Measurements from ENCODE around the gene COQ4.
"Not testable (repeated sequence)": the region's sequence is repeated elsewhere in the genome, so short reads cannot be mapped to it uniquely, and the experiment has no call there.

Gene COQ4

GRCh38 chr9:128322404-128323211, at the start of gene COQ4, which contains the start of gene TRUB2:
COQ4 (plus strand) TSS chr9:128322839; CDS start chr9:128322859, 20 bp downstream.
TRUB2 (minus strand) TSS chr9:128322447; CDS start chr9:128322408, 39 bp downstream.
- TF ChIP-seq CTCF (IDR thresholded peaks at IDR 0.05) = no peak
- H3K27me3 ChIP-seq = no peaks in the 10 kb centered on the region
- peaks cover 3% of the 10 kb centered on the region for H3K36me3 ChIP-seq
- no peaks in the 10 kb centered on the region for H3K9me3 ChIP-seq
- peaks cover 21 to 22% of the 10 kb centered on the region in 2 experiments for H3K4me1 ChIP-seq (ENCODE audit: control insufficient read depth in 1 of 2, insufficient read depth in 1 of 2, low read depth in 1 of 2, low read length in 1 of 2)
- H3K27ac ChIP-seq = peak within 1 kb of the TSS; percentile 90
- H3K4me3 ChIP-seq (ENCODE audit: low read depth in 1 of 2, low read length in 1 of 2) = peak within 1 kb of the TSS; percentile 81 to 89

GRCh38 chr9:128274245-128274644, 48.4 kb upstream of the COQ4 start:
- Histone ChIP-seq H3K4me3 (ENCODE audit: low read depth in 1 of 2, low read length in 1 of 2) (no peak overlapping the region), H3K36me3 (peaks cover 37% of the 10 kb centered on the region), H3K27ac (no peak overlapping the region), H3K27me3 (no peaks in the 10 kb centered on the region), H3K9me3 (no peaks in the 10 kb centered on the region), H3K4me1 (ENCODE audit: control insufficient read depth in 1 of 2, insufficient read depth in 1 of 2, low read depth in 1 of 2, low read length in 1 of 2) (peaks cover 19 to 21% of the 10 kb centered on the region in 2 experiments)
- TF ChIP-seq CTCF (IDR thresholded peaks at IDR 0.05) = no peak

- TF ChIP-seq CTCF (IDR thresholded peaks at IDR 0.05) = peak; percentile 30
- H3K4me3 ChIP-seq (ENCODE audit: low read depth in 1 of 2, low read length in 1 of 2) = peak within 1 kb of the TSS; percentile 79 to 87
- peaks cover 19 to 21% of the 10 kb centered on the region in 2 experiments for H3K4me1 ChIP-seq (ENCODE audit: control insufficient read depth in 1 of 2, insufficient read depth in 1 of 2, low read depth in 1 of 2, low read length in 1 of 2)
- no peaks in the 10 kb centered on the region for H3K27me3 ChIP-seq
- H3K27ac ChIP-seq = peak within 1 kb of the TSS; percentile 85
- peaks cover 31% of the 10 kb centered on the region for H3K36me3 ChIP-seq
- no peaks in the 10 kb centered on the region for H3K9me3 ChIP-seq
Measured at GRCh38 chr9:128275198-128276007, 47.2 kb upstream of the COQ4 start, which contains the start of gene GOLGA2. GOLGA2 (minus strand) TSS chr9:128276007; CDS start chr9:128275976, 31 bp downstream.

- TF ChIP-seq CTCF (IDR thresholded peaks at IDR 0.05) = no peak
- H3K27me3 ChIP-seq = no peaks in the 10 kb centered on the region
- H3K4me3 ChIP-seq (ENCODE audit: low read depth in 1 of 2, low read length in 1 of 2) = peak within 1 kb of the TSS; percentile 79 to 87
- peak within 1 kb of the TSS; percentile 85 for H3K27ac ChIP-seq
- H3K36me3 ChIP-seq = peaks cover 24% of the 10 kb centered on the region
- no peaks in the 10 kb centered on the region for H3K9me3 ChIP-seq
- H3K4me1 ChIP-seq (ENCODE audit: control insufficient read depth in 1 of 2, insufficient read depth in 1 of 2, low read depth in 1 of 2, low read length in 1 of 2) = peaks cover 19 to 21% of the 10 kb centered on the region in 2 experiments
Measured at GRCh38 chr9:128276008-128276573, 46.5 kb upstream of the COQ4 start, which contains the start of gene SWI5. SWI5 (plus strand) TSS chr9:128276276.

GRCh38 chr9:128276574-128277270, 45.9 kb upstream of the COQ4 start:
- Histone ChIP-seq H3K36me3 (peaks cover 18% of the 10 kb centered on the region), H3K27me3 (no peaks in the 10 kb centered on the region), H3K4me1 (ENCODE audit: control insufficient read depth in 1 of 2, insufficient read depth in 1 of 2, low read depth in 1 of 2, low read length in 1 of 2) (peaks cover 19 to 21% of the 10 kb centered on the region in 2 experiments), H3K9me3 (no peaks in the 10 kb centered on the region), H3K27ac (peak overlapping the region; percentile 85), H3K4me3 (ENCODE audit: low read depth in 1 of 2, low read length in 1 of 2) (peak overlapping the region; percentile 79 to 87)
- TF ChIP-seq CTCF (IDR thresholded peaks at IDR 0.05) = no peak

GRCh38 chr9:128279088-128280073, 43.3 kb upstream of the COQ4 start:
- H3K36me3 ChIP-seq; H3K27me3 ChIP-seq; H3K9me3 ChIP-seq; H3K4me3 ChIP-seq (ENCODE audit: low read depth in 1 of 2, low read length in 1 of 2); H3K27ac ChIP-seq: not testable (repeated sequence)
- peaks cover 19 to 21% of the 10 kb centered on the region in 2 experiments for H3K4me1 ChIP-seq (ENCODE audit: control insufficient read depth in 1 of 2, insufficient read depth in 1 of 2, low read depth in 1 of 2, low read length in 1 of 2)

Data from neutrophil (primary cell).